ENCODE results near the gene IGSF8.
A peak's percentile ranks its signal among the peaks of the same experiment; 100 is the strongest.

The IGSF8 gene

GRCh38 chr1:160107512-160107911 is 9.1 kb upstream of the IGSF8 start:
- DNase-seq: no peak

GRCh38 chr1:160105155-160105554 is 6.7 kb upstream of the IGSF8 start:
- DNase-seq: no peak

- no peak for DNase-seq
Measured at GRCh38 chr1:160104486-160104885, 6.1 kb upstream of the IGSF8 start.

GRCh38 chr1:160103658-160104408 is 5.4 kb upstream of the IGSF8 start:
- DNase-seq: no peak

- no peak for DNase-seq
Measured at GRCh38 chr1:160101717-160102522, 3.5 kb upstream of the IGSF8 start.

- peak; percentile 80 for DNase-seq
Measured at GRCh38 chr1:160101037-160101716, 2.8 kb upstream of the IGSF8 start.

- no peak for DNase-seq
Measured at GRCh38 chr1:160099716-160100375, 1.4 kb upstream of the IGSF8 start.

- DNase-seq: peak; percentile 85
Measured at GRCh38 chr1:160098852-160099561, 588 bp upstream of the IGSF8 start.

GRCh38 chr1:160097151-160097910 is 1.1 kb downstream of the IGSF8 start:
- no peak for DNase-seq

- DNase-seq: no peak
Measured at GRCh38 chr1:160096274-160097116, 1.9 kb downstream of the IGSF8 start.

GRCh38 chr1:160095382-160096105 is 2.9 kb downstream of the IGSF8 start:
- DNase-seq: no peak

GRCh38 chr1:160094806-160095205 is 3.6 kb downstream of the IGSF8 start:
- no peak for DNase-seq

- no peak for DNase-seq
Measured at GRCh38 chr1:160094291-160094625, 4.2 kb downstream of the IGSF8 start.

- DNase-seq: no peak
Measured at GRCh38 chr1:160093624-160094290, 4.7 kb downstream of the IGSF8 start.

GRCh38 chr1:160093069-160093395 is 5.4 kb downstream of the IGSF8 start:
- DNase-seq: no peak

GRCh38 chr1:160092366-160093068 is 5.9 kb downstream of the IGSF8 start:
- DNase-seq: no peak

- no peak for DNase-seq
Measured at GRCh38 chr1:160091666-160092223, 6.7 kb downstream of the IGSF8 start.

- DNase-seq: no peak
Measured at GRCh38 chr1:160090760-160091159, 7.7 kb downstream of the IGSF8 start.
